Measurements from ENCODE around the gene TRAPPC12. TPM values are rescaled to one million over a fixed set of nuclear protein-coding genes. Genes with fewer than 3 reads are reported as not detected.
A peak's percentile ranks its signal among the peaks of the same experiment; 100 is the strongest.

TRAPPC12 gene
- total RNA-seq, 2 donors from 2014 or later = 69.5 to 73.2 TPM

- DNase-seq (ENCODE audit: low spot score) = peak; percentile 50
- no peak overlapping the region for H3K4me3 ChIP-seq
- peaks cover 0 to 33% of the 10 kb centered on the region in 2 donors for H3K4me1 ChIP-seq
- no peaks in the 10 kb centered on the region for H3K9me3 ChIP-seq
- TF ChIP-seq CTCF (IDR thresholded peaks at IDR 0.05) = no peak
- H3K27me3 ChIP-seq = no peaks in the 10 kb centered on the region
- H3K36me3 ChIP-seq = peaks cover 23% of the 10 kb centered on the region
- H3K27ac ChIP-seq = no peak overlapping the region
Observed at GRCh38 chr2:3516831-3517230, 137.3 kb downstream of the TRAPPC12 start.

GRCh38 chr2:3517948-3518495, 138.5 kb downstream of the TRAPPC12 start:
- H3K36me3 ChIP-seq = peaks cover 11% of the 10 kb centered on the region
- H3K9me3 ChIP-seq = no peaks in the 10 kb centered on the region
- DNase-seq (ENCODE audit: low spot score) = no peak
- H3K27me3 ChIP-seq = no peaks in the 10 kb centered on the region
- H3K27ac ChIP-seq = peak overlapping the region; percentile 96 to 100
- H3K4me1 ChIP-seq = peaks cover 0 to 44% of the 10 kb centered on the region in 2 donors
- no peak for TF ChIP-seq CTCF (IDR thresholded peaks at IDR 0.05)
- peak overlapping the region; percentile 87 to 96 for H3K4me3 ChIP-seq

- H3K27ac ChIP-seq = peak overlapping the region; percentile 96 to 100
- H3K4me3 ChIP-seq = peak overlapping the region; percentile 87 to 96
- peak; percentile 95 for DNase-seq (ENCODE audit: low spot score)
- H3K27me3 ChIP-seq = no peaks in the 10 kb centered on the region
- H3K36me3 ChIP-seq = peaks cover 5% of the 10 kb centered on the region
- TF ChIP-seq CTCF (IDR thresholded peaks at IDR 0.05) = no peak
- H3K9me3 ChIP-seq = no peaks in the 10 kb centered on the region
- H3K4me1 ChIP-seq = peaks cover 0 to 50% of the 10 kb centered on the region in 2 donors
Observed at GRCh38 chr2:3518496-3519254, 139.2 kb downstream of the TRAPPC12 start.

- TF ChIP-seq CTCF (IDR thresholded peaks at IDR 0.05) = no peak
- peak; percentile 91 for DNase-seq (ENCODE audit: low spot score)
- peak within 1 kb of the TSS; percentile 96 to 100 for H3K27ac ChIP-seq
- H3K9me3 ChIP-seq = no peaks in the 10 kb centered on the region
- peaks cover 0 to 59% of the 10 kb centered on the region in 2 donors for H3K4me1 ChIP-seq
- H3K36me3 ChIP-seq = peaks cover 5% of the 10 kb centered on the region
- H3K4me3 ChIP-seq = peak within 1 kb of the TSS; percentile 87 to 96
- H3K27me3 ChIP-seq = no peaks in the 10 kb centered on the region
Observed at GRCh38 chr2:3519255-3520205, 140.0 kb downstream of the TRAPPC12 start, which contains the start of gene ADI1. Gene ADI1 (minus strand): TSS chr2:3519531. CDS start chr2:3519487, 44 bp downstream.

- Histone ChIP-seq H3K9me3 (no peaks in the 10 kb centered on the region), H3K36me3 (peaks cover 5% of the 10 kb centered on the region), H3K4me1 (peaks cover 0 to 69% of the 10 kb centered on the region in 2 donors), H3K27ac (peak overlapping the region; percentile 26 to 95), H3K4me3 (peak overlapping the region in 1 of 2 donors; percentile 87), H3K27me3 (no peaks in the 10 kb centered on the region)
- TF ChIP-seq CTCF (IDR thresholded peaks at IDR 0.05) = no peak
- DNase-seq (ENCODE audit: low spot score) = peak; percentile 52
Observed at GRCh38 chr2:3520591-3520990, 141.1 kb downstream of the TRAPPC12 start.
